Measurements from ENCODE around the gene ACSL6.
A peak's percentile ranks its signal among the peaks of the same experiment; 100 is the strongest.

Gene ACSL6, protein sequence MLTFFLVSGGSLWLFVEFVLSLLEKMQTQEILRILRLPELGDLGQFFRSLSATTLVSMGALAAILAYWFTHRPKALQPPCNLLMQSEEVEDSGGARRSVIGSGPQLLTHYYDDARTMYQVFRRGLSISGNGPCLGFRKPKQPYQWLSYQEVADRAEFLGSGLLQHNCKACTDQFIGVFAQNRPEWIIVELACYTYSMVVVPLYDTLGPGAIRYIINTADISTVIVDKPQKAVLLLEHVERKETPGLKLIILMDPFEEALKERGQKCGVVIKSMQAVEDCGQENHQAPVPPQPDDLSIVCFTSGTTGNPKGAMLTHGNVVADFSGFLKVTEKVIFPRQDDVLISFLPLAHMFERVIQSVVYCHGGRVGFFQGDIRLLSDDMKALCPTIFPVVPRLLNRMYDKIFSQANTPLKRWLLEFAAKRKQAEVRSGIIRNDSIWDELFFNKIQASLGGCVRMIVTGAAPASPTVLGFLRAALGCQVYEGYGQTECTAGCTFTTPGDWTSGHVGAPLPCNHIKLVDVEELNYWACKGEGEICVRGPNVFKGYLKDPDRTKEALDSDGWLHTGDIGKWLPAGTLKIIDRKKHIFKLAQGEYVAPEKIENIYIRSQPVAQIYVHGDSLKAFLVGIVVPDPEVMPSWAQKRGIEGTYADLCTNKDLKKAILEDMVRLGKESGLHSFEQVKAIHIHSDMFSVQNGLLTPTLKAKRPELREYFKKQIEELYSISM

DNA sequence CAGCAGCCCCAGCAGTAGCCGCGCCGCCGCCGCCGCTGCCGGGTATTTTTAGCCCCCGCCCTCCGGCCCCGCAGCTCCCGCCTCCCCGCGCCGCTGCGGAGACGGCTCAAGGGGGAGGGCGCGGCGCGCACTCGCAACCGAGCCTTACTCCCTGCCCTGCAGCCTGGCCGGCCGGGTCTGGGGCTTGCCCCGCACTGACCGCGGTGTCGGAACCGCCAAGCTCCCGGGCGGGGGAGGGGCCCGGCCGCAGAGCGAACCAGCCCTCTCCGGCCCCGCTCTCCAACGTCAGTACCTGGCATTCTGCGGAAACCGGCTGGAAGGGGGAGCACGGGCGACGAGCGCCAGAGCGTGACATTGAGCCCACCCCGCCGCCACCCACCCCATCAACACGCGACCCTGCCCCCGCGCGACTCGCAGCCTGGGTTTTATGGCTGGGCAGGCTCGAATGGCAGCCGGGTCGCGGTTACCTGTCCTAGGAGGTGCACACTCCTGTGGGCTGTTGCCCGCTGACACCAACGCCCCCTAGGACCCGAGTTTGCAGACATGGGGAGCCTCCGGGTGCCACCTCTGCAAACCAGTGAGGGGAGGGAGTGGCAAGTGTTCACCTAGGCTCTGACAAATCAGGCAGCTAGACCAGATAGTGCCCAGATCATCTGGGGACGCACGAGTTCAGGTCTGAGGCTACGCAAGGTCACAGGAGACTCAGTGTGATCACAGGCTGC lies at the start of gene ACSL6:
ACSL6 (minus strand) TSS at position 37 of the 722 bp plus-strand sequence. CDS start 105 bp downstream, outside the sequence.
- ChIA-PET POLR2A (no interaction called here), CTCF (interaction anchor here (4.0 to 14.6 kb wide), 2 partner anchors 422 to 588 kb away, joined by 15 to 294 read pairs; no protein-coding TSS in a partner anchor)
- DNase-seq (ENCODE audit: low read depth, low spot score), result no peak
- TF ChIP-seq, protein P1, sequence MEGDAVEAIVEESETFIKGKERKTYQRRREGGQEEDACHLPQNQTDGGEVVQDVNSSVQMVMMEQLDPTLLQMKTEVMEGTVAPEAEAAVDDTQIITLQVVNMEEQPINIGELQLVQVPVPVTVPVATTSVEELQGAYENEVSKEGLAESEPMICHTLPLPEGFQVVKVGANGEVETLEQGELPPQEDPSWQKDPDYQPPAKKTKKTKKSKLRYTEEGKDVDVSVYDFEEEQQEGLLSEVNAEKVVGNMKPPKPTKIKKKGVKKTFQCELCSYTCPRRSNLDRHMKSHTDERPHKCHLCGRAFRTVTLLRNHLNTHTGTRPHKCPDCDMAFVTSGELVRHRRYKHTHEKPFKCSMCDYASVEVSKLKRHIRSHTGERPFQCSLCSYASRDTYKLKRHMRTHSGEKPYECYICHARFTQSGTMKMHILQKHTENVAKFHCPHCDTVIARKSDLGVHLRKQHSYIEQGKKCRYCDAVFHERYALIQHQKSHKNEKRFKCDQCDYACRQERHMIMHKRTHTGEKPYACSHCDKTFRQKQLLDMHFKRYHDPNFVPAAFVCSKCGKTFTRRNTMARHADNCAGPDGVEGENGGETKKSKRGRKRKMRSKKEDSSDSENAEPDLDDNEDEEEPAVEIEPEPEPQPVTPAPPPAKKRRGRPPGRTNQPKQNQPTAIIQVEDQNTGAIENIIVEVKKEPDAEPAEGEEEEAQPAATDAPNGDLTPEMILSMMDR (IDR thresholded peaks at IDR 0.05; ENCODE audit: insufficient read depth, low read length, missing control alignments), result no peak
- H3K4me3 ChIP-seq (ENCODE audit: low read depth, low read length), result peak within 1 kb of the TSS; percentile 46

DNA sequence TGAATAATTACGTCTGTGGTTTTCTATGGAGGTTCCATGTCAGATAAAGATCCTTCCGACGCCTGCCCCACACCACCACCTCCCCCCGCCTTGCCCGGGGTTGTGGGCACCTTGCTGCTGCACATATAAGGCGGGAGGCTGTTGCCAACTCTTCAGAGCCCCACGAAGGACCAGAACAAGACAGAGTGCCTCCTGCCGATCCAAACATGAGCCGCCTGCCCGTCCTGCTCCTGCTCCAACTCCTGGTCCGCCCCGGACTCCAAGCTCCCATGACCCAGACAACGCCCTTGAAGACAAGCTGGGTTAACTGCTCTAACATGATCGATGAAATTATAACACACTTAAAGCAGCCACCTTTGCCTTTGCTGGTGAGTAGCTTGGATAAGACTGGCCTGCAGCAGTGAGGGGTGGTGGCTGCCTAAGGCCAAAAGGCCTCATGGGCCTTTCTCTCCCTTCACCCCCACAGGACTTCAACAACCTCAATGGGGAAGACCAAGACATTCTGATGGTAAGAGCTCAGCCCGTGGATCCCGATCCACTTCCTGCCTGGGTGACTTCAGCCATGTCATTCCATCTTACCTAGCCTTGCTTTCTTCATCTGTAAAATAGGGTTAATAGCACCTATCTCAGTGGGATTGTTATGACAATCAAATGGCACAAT lies 49.2 kb upstream of the ACSL6 start, which contains the start of gene IL3:
IL3 (plus strand) TSS at position 155 of the 661 bp plus-strand sequence; CDS start at position 207, 52 bp downstream.
- CTCF ChIA-PET, result interaction anchor here (0.8 to 9.3 kb wide), 12 partner anchors 7 to 637 kb away, joined by 3 to 111 read pairs (median 26); no protein-coding TSS in a partner anchor
- TF ChIP-seq, protein P1 (IDR thresholded peaks at IDR 0.05; ENCODE audit: insufficient read depth, low read length, missing control alignments), result no peak
- DNase-seq (ENCODE audit: low read depth, low spot score), result no peak
- no peak within 1 kb of the TSS for H3K4me3 ChIP-seq (ENCODE audit: low read depth, low read length)
- POLR2A ChIA-PET, result no interaction called here

DNA sequence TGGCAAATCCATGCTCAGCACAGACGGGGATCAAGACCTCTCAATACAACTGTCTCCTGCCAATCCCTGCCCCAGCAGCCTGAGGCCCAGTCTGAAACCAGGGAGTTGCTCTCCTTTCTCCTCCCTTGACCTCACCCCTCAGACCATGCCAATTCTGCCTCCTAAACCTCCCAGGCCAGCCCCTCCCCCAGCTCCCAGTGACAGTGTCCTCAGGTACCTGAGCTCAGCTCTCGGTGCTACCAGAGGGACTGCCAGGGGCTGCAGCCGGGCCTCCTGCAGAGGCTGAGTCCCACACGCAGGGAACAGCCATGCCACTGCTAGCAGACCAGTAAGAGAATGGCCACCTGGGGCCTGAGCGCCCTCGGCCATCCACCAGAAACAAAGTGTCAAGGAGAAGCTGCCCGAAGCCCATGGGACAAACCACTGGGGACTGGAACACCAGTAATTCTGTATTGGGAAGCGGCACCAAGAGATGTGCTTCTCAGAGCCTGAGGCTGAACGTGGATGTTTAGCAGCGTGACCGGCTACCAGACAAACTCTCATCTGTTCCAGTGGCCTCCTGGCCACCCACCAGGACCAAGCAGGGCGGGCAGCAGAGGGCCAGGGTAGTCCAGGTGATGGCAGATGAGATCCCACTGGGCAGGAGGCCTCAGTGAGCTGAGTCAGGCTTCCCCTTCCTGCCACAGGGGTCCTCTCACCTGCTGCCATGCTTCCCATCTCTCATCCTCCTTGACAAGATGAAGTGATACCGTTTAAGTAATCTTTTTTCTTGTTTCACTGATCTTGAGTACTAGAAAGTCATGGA lies 48.4 kb upstream of the ACSL6 start:
- no peak overlapping the region for H3K4me3 ChIP-seq (ENCODE audit: low read depth, low read length)
- POLR2A ChIA-PET, result no interaction called here
- TF ChIP-seq, protein P1 (IDR thresholded peaks at IDR 0.05; ENCODE audit: insufficient read depth, low read length, missing control alignments), result no peak
- CTCF ChIA-PET, result interaction anchor here (1.1 to 8.0 kb wide), 3 partner anchors 27 to 52 kb away, joined by 3 to 79 read pairs (median 3); no protein-coding TSS in a partner anchor
- DNase-seq (ENCODE audit: low read depth, low spot score), result no peak

DNA sequence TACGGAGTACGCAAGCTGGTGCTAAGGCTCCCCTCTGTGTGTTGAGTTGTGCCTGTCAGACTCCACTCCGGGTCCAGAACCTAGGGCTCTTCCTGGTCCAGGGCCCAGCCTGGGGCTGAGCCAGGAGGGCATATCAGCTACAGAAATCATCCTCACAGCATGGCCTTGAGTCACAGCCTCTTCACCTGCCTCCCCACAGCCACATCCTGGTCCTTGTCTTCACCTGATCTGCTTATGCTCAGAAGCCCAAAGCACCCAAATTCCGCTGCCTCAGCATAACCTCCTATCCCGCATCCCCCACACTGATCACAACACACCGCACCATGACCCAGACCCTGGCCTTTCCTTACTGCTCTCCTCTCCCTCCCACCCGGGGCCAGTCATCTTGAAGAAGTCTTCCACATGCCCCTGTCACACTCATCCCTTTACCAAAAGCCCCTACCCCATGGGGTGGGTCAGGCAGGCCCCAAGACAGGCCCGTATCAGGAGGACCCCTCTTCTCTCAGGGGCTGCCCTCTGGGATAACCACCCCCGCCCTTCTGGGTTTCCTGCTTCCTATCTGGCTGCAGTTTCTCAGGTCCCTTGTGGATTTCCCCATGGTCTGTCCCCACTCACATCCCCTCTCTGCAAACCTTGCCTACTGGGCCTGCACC lies 47.7 kb upstream of the ACSL6 start:
- POLR2A ChIA-PET, result no interaction called here
- TF ChIP-seq, protein P1 (IDR thresholded peaks at IDR 0.05; ENCODE audit: insufficient read depth, low read length, missing control alignments), result no peak
- H3K4me3 ChIP-seq (ENCODE audit: low read depth, low read length), result no peak overlapping the region
- CTCF ChIA-PET, result interaction anchor here (0.9 to 1.5 kb wide), 2 partner anchors 75 to 470 kb away, joined by 3 read pairs; no protein-coding TSS in a partner anchor
- no peak for DNase-seq (ENCODE audit: low read depth, low spot score)

DNA sequence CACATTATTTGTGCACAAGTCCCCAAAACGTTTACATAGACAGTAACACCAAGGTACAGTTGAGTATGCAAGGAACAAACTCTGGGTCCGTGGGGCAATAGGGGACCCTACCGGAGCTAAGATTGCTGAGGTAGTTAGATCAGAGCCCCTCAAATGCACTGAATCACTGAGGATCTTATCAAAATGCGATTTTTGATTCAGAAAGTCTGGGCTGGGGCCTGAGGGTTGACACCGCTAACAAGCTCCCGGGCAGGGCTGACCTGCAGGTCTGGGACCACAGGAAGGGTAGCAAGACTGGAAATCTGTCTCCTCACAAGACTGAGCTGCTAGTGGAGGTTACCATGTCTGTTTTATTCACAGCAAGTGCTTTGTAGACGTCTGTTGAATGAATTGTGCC lies 47.2 kb upstream of the ACSL6 start:
- TF ChIP-seq, protein P1 (IDR thresholded peaks at IDR 0.05; ENCODE audit: insufficient read depth, low read length, missing control alignments), result no peak
- no peak overlapping the region for H3K4me3 ChIP-seq (ENCODE audit: low read depth, low read length)
- ChIA-PET CTCF (interaction anchor here (0.9 to 1.5 kb wide), 2 partner anchors 75 to 469 kb away, joined by 3 read pairs; no protein-coding TSS in a partner anchor), POLR2A (no interaction called here)
- no peak for DNase-seq (ENCODE audit: low read depth, low spot score)
